ENCODE measurements around the gene CCDC97. TPM values are rescaled to one million over a fixed set of nuclear protein-coding genes. Genes with fewer than 3 reads are reported as not detected.
A peak's percentile ranks its signal among the peaks of the same experiment; 100 is the strongest.

Gene CCDC97
- total RNA-seq, 1 donor from 2014 or later: 18.1 TPM

DNA sequence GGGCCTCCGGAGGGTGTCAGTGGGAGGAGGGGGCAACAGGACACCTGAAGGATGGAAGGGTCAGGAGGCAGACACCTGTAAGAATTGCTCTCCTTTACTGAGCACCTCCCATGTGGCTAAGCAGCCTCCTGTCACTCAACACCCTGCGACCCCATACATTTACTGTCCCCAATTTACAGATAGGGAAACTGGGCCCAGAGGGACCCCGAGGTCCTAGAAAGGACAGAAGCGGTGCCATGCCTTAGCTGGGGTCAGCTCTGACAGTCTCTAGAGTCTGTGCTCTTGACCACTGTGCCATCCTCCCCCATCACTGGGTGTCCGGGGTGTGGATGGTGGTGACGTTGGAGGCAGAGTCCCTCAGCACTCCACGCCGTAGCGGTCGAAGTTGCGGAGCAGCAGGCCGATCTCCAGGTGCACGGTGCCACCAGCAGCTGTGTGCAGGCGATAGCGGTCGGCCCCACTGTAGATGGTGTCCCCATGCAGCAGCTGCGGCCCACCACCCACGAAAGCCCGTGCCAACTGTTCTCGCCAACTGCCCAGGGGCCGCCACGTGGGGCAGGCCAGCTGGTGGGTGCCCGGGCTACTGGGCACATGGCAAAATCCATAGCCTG, 44.5 kb downstream of the CCDC97 start:
- Mint-ChIP-seq H3K4me1 (ENCODE audit: low read depth, unreplicated experiment) (peaks cover 8% of the 10 kb centered on the region), H3K4me3 (ENCODE audit: unreplicated experiment) (peak overlapping the region; percentile 84), H3K9me3 (ENCODE audit: unreplicated experiment) (no peaks in the 10 kb centered on the region), H3K27me3 (ENCODE audit: low read depth, unreplicated experiment) (no peaks in the 10 kb centered on the region), H3K36me3 (ENCODE audit: low read depth, unreplicated experiment) (peaks cover 17% of the 10 kb centered on the region), H3K27ac (ENCODE audit: unreplicated experiment) (peak overlapping the region; percentile 63)
- H2AFZ ChIP-seq (ENCODE audit: low read depth, low read length): peak overlapping the region; percentile 38
- H3K27me3 ChIP-seq (ENCODE audit: insufficient read depth, low read length): no peaks in the 10 kb centered on the region
- peaks cover 4% of the 10 kb centered on the region for H3K36me3 ChIP-seq (ENCODE audit: insufficient read depth, low read length)
- peaks cover 43% of the 10 kb centered on the region for H4K20me1 ChIP-seq (ENCODE audit: insufficient read depth, low read length)
- no peak for TF ChIP-seq EZH2 (IDR thresholded peaks at IDR 0.05; ENCODE audit: insufficient read depth, low read length)
- TF ChIP-seq, protein P1, sequence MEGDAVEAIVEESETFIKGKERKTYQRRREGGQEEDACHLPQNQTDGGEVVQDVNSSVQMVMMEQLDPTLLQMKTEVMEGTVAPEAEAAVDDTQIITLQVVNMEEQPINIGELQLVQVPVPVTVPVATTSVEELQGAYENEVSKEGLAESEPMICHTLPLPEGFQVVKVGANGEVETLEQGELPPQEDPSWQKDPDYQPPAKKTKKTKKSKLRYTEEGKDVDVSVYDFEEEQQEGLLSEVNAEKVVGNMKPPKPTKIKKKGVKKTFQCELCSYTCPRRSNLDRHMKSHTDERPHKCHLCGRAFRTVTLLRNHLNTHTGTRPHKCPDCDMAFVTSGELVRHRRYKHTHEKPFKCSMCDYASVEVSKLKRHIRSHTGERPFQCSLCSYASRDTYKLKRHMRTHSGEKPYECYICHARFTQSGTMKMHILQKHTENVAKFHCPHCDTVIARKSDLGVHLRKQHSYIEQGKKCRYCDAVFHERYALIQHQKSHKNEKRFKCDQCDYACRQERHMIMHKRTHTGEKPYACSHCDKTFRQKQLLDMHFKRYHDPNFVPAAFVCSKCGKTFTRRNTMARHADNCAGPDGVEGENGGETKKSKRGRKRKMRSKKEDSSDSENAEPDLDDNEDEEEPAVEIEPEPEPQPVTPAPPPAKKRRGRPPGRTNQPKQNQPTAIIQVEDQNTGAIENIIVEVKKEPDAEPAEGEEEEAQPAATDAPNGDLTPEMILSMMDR (IDR thresholded peaks at IDR 0.05; ENCODE audit: insufficient read depth, low read depth, low read length): no peak
- H3K79me2 ChIP-seq (ENCODE audit: insufficient read depth, low read length): peaks cover 40% of the 10 kb centered on the region
- no peak overlapping the region for H3K27ac ChIP-seq (ENCODE audit: low read depth, low read length)
- H3K9me3 ChIP-seq (ENCODE audit: insufficient read depth, low read depth, low read length): no peaks in the 10 kb centered on the region
- FAIRE-seq: no peak
- H3K4me1 ChIP-seq (ENCODE audit: insufficient read depth, low read length): peaks cover 4% of the 10 kb centered on the region
- peak overlapping the region; percentile 94 for H3K9ac ChIP-seq (ENCODE audit: low read length)
- DNase-seq (ENCODE audit: low read depth): no peak
- peak overlapping the region; percentile 99 for H3K4me2 ChIP-seq (ENCODE audit: low read length)
- H3K4me3 ChIP-seq (ENCODE audit: insufficient read depth, low read depth, low read length): peak overlapping the region; percentile 50

DNA sequence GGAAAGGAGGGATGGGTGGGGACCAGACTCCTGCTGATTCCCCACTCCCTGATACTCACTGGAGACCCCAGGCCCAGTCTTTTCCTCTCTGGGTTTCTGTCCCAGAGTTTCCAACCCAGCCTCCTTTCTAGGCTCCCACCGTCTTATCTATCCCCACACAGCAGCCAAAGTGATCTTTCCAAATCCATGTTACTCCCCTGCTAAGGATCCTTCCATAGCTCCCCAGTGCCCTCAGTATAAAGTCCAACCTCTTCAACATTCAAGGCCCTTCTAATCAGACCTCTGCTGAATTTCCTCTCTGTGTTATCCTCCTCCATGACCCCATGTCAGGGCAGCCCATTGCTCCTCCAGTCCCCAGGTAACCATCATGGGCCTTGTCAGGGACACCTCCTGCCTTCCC, 45.1 kb downstream of the CCDC97 start:
- no peak overlapping the region for H3K27ac Mint-ChIP-seq (ENCODE audit: unreplicated experiment)
- peaks cover 22% of the 10 kb centered on the region for H3K36me3 Mint-ChIP-seq (ENCODE audit: low read depth, unreplicated experiment)
- Histone ChIP-seq H3K9me3 (ENCODE audit: insufficient read depth, low read depth, low read length) (no peaks in the 10 kb centered on the region), H3K79me2 (ENCODE audit: insufficient read depth, low read length) (peaks cover 34% of the 10 kb centered on the region), H3K4me2 (ENCODE audit: low read length) (no peak overlapping the region), H3K9ac (ENCODE audit: low read length) (no peak overlapping the region), H3K4me1 (ENCODE audit: insufficient read depth, low read length) (peaks cover 4% of the 10 kb centered on the region), H4K20me1 (ENCODE audit: insufficient read depth, low read length) (peaks cover 37% of the 10 kb centered on the region), H3K27me3 (ENCODE audit: insufficient read depth, low read length) (no peaks in the 10 kb centered on the region), H3K4me3 (ENCODE audit: insufficient read depth, low read depth, low read length) (no peak overlapping the region), H3K27ac (ENCODE audit: low read depth, low read length) (no peak overlapping the region), H2AFZ (ENCODE audit: low read depth, low read length) (no peak overlapping the region), H3K36me3 (ENCODE audit: insufficient read depth, low read length) (no peaks in the 10 kb centered on the region)
- no peaks in the 10 kb centered on the region for H3K27me3 Mint-ChIP-seq (ENCODE audit: low read depth, unreplicated experiment)
- FAIRE-seq: no peak
- H3K4me1 Mint-ChIP-seq (ENCODE audit: low read depth, unreplicated experiment): peaks cover 2% of the 10 kb centered on the region
- no peaks in the 10 kb centered on the region for H3K9me3 Mint-ChIP-seq (ENCODE audit: unreplicated experiment)
- H3K4me3 Mint-ChIP-seq (ENCODE audit: unreplicated experiment): peak overlapping the region; percentile 73
- no peak for DNase-seq (ENCODE audit: low read depth)
- TF ChIP-seq EZH2 (IDR thresholded peaks at IDR 0.05; ENCODE audit: insufficient read depth, low read length): no peak
- TF ChIP-seq, protein P1 (IDR thresholded peaks at IDR 0.05; ENCODE audit: insufficient read depth, low read depth, low read length): no peak

DNA sequence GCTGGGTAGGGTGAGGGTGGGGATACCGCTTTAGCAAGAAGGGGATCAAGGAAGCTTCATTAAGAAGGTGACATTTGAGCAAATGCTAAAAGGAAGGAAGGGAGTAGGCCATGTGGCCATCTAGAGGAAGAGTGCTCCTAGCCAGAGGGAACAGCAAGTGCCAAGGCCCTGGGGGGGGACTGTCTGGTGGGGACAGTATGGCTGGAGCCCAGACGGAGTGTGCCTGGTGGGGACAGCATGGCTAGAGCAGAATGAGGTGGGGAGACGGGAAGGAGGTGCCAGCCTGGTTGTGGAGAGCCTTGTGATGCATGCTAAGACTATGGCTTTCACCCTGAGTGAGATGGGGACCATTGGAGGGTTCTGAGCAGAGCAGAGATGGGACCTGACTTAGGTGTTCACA, 45.8 kb downstream of the CCDC97 start:
- Histone ChIP-seq H4K20me1 (ENCODE audit: insufficient read depth, low read length) (peaks cover 29% of the 10 kb centered on the region), H3K4me3 (ENCODE audit: insufficient read depth, low read depth, low read length) (no peak overlapping the region), H3K36me3 (ENCODE audit: insufficient read depth, low read length) (no peaks in the 10 kb centered on the region), H3K79me2 (ENCODE audit: insufficient read depth, low read length) (peaks cover 27% of the 10 kb centered on the region), H3K9me3 (ENCODE audit: insufficient read depth, low read depth, low read length) (no peaks in the 10 kb centered on the region), H3K4me1 (ENCODE audit: insufficient read depth, low read length) (peaks cover 4% of the 10 kb centered on the region), H3K27me3 (ENCODE audit: insufficient read depth, low read length) (no peaks in the 10 kb centered on the region), H3K27ac (ENCODE audit: low read depth, low read length) (no peak overlapping the region), H3K4me2 (ENCODE audit: low read length) (no peak overlapping the region), H3K9ac (ENCODE audit: low read length) (no peak overlapping the region), H2AFZ (ENCODE audit: low read depth, low read length) (no peak overlapping the region)
- Mint-ChIP-seq H3K27ac (ENCODE audit: unreplicated experiment) (no peak overlapping the region), H3K9me3 (ENCODE audit: unreplicated experiment) (no peaks in the 10 kb centered on the region), H3K36me3 (ENCODE audit: low read depth, unreplicated experiment) (peaks cover 22% of the 10 kb centered on the region), H3K4me3 (ENCODE audit: unreplicated experiment) (no peak overlapping the region), H3K4me1 (ENCODE audit: low read depth, unreplicated experiment) (peaks cover 2% of the 10 kb centered on the region), H3K27me3 (ENCODE audit: low read depth, unreplicated experiment) (no peaks in the 10 kb centered on the region)
- FAIRE-seq (no peak), DNase-seq (ENCODE audit: low read depth) (no peak)
- TF ChIP-seq EZH2 (IDR thresholded peaks at IDR 0.05; ENCODE audit: insufficient read depth, low read length): no peak
- TF ChIP-seq, protein P1 (IDR thresholded peaks at IDR 0.05; ENCODE audit: insufficient read depth, low read depth, low read length): no peak
